HEK293 (cell line): ENCODE measurements around the gene DLG2.

Source experiments
- CTCF ChIA-PET: fragments of 350-600 bp; formaldehyde crosslinking; extraction: SDS; loops from one replicate; lab custom pipeline; 2021; ENCODE audit warnings: antibody characterized with exemption; lab: Yijun Ruan, JAX
- POLR2A ChIA-PET: fragments of 300-600 bp; formaldehyde crosslinking; extraction: SDS; loops from one replicate; lab custom pipeline; 2020; ENCODE audit warnings: antibody characterized with exemption, inconsistent platforms; lab: Yijun Ruan, JAX
- H3K27ac ChIP-seq: fragments of 200-500 bp; sonication (Bioruptor generic); 2 replicates; pipeline ENCODE4 v1.5.1; 2014; ENCODE audit warnings: low read depth, low read length, control low read depth, inconsistent platforms; ENCODE audit errors: extremely low read depth
- H3K36me3 ChIP-seq, 2 experiments: fragments of 200-500 bp in 1 of 2; sonication (Bioruptor generic) in 1 of 2; 1 replicate in 1 of 2; 2 replicates in 1 of 2; pipeline ENCODE4 v1.5.1; 2014 to 2017; ENCODE audit warnings: inconsistent platforms in 2 of 2, low read length in 2 of 2; ENCODE audit not compliant: control insufficient read depth in 2 of 2, insufficient read depth in 1 of 2
- H3K4me1 ChIP-seq: fragments of 200-500 bp; sonication (Bioruptor generic); 2 replicates; pipeline ENCODE4 v1.5.1; 2014; ENCODE audit warnings: mild to moderate bottlenecking, low read length, inconsistent platforms; ENCODE audit not compliant: control insufficient read depth, insufficient read depth
- H3K4me3 ChIP-seq: 2 replicates; pipeline ENCODE4 v1.5.1; 2011; ENCODE audit warnings: low read depth, mild to moderate bottlenecking, control low read depth, low read length, moderate library complexity
- H3K9me3 ChIP-seq: fragments of 200-500 bp; sonication (Bioruptor generic); 2 replicates; pipeline ENCODE4 v1.5.1; 2014; ENCODE audit warnings: low read depth, low read length, inconsistent platforms; ENCODE audit not compliant: control insufficient read depth, insufficient read depth
- FEZF1 ChIP-seq: fragments of 450-650 bp; formaldehyde crosslinking; IDR thresholded peaks from 2 replicates; pipeline ENCODE4 v1.5.1; 2016; ENCODE audit warnings: missing biosample characterization, missing genetic modification characterization
- KLF7 ChIP-seq: fragments of 450-650 bp; formaldehyde crosslinking; IDR thresholded peaks from 2 replicates; pipeline ENCODE4 v1.5.1; 2016; ENCODE audit warnings: missing biosample characterization, missing genetic modification characterization, borderline replicate concordance
- MYNN ChIP-seq: fragments of 450-650 bp; formaldehyde crosslinking; IDR thresholded peaks from 2 replicates; pipeline ENCODE4 v1.5.1; 2016; ENCODE audit warnings: missing biosample characterization, missing genetic modification characterization, borderline replicate concordance
- SALL2 ChIP-seq: fragments of 450-650 bp; formaldehyde crosslinking; IDR thresholded peaks from 2 replicates; pipeline ENCODE4 v1.5.0; 2017; ENCODE audit warnings: missing biosample characterization, mild to moderate bottlenecking, missing genetic modification characterization, borderline replicate concordance
- SETDB1 ChIP-seq: IDR thresholded peaks from one replicate; pipeline ENCODE4 v1.6.1; 2017; ENCODE audit warnings: mild to moderate bottlenecking, low read length, moderate library complexity, mixed read lengths; ENCODE audit not compliant: insufficient read length
- SP3 ChIP-seq: fragments of 450-650 bp; formaldehyde crosslinking; IDR thresholded peaks from 2 replicates; pipeline ENCODE4 v1.5.1; 2016; ENCODE audit warnings: missing biosample characterization, missing genetic modification characterization
- TCF7L2 ChIP-seq: IDR thresholded peaks from 2 replicates; pipeline ENCODE4 v1.6.1; 2011; ENCODE audit warnings: low read depth, mild to moderate bottlenecking, inconsistent platforms, low read length, moderate library complexity, borderline replicate concordance
- WT1 ChIP-seq: fragments of 450-650 bp; formaldehyde crosslinking; IDR thresholded peaks from 2 replicates; pipeline ENCODE4 v1.5.1; 2016; ENCODE audit warnings: missing biosample characterization, missing genetic modification characterization
- ZBTB1 ChIP-seq: fragments of 450-650 bp; formaldehyde crosslinking; IDR thresholded peaks from 2 replicates; pipeline ENCODE4 v1.5.1; 2016; ENCODE audit warnings: missing biosample characterization, missing genetic modification characterization
- ZNF132 ChIP-seq: fragments of 450-650 bp; formaldehyde crosslinking; IDR thresholded peaks from 2 replicates; pipeline ENCODE4 v1.5.1; 2017; ENCODE audit warnings: missing biosample characterization, missing genetic modification characterization, borderline replicate concordance
- ZNF133 ChIP-seq: fragments of 450-650 bp; formaldehyde crosslinking; IDR thresholded peaks from 2 replicates; pipeline ENCODE4 v1.5.1; 2016; ENCODE audit warnings: missing biosample characterization, missing genetic modification characterization
- ZNF157 ChIP-seq: fragments of 450-650 bp; formaldehyde crosslinking; IDR thresholded peaks from 2 replicates; pipeline ENCODE4 v1.5.1; 2016; ENCODE audit warnings: missing biosample characterization, missing genetic modification characterization
- ZNF174 ChIP-seq: fragments of 450-650 bp; formaldehyde crosslinking; IDR thresholded peaks from 2 replicates; pipeline ENCODE4 v1.5.0; 2017; ENCODE audit warnings: missing biosample characterization, mild to moderate bottlenecking, missing genetic modification characterization
- ZNF2 ChIP-seq: fragments of 450-650 bp; formaldehyde crosslinking; IDR thresholded peaks from 2 replicates; pipeline ENCODE4 v1.5.1; 2016; ENCODE audit warnings: missing biosample characterization, missing genetic modification characterization
- ZNF202 ChIP-seq: fragments of 450-650 bp; formaldehyde crosslinking; IDR thresholded peaks from 2 replicates; pipeline ENCODE4 v1.5.1; 2016; ENCODE audit warnings: missing biosample characterization, missing genetic modification characterization, borderline replicate concordance
- ZNF214 ChIP-seq: fragments of 450-650 bp; formaldehyde crosslinking; IDR thresholded peaks from 2 replicates; pipeline ENCODE4 v1.5.1; 2017; ENCODE audit warnings: missing biosample characterization, mild to moderate bottlenecking, missing genetic modification characterization, borderline replicate concordance
- ZNF266 ChIP-seq: fragments of 450-650 bp; formaldehyde crosslinking; IDR thresholded peaks from 2 replicates; pipeline ENCODE4 v1.5.1; 2016; ENCODE audit warnings: missing biosample characterization, missing genetic modification characterization, low read depth
- ZNF280C ChIP-seq: fragments of 450-650 bp; formaldehyde crosslinking; IDR thresholded peaks from 2 replicates; pipeline ENCODE4 v1.5.1; 2016; ENCODE audit warnings: missing biosample characterization, missing genetic modification characterization
- ZNF416 ChIP-seq: fragments of 450-650 bp; formaldehyde crosslinking; IDR thresholded peaks from 2 replicates; pipeline ENCODE4 v1.5.1; 2016; ENCODE audit warnings: missing biosample characterization, missing genetic modification characterization
- ZNF510 ChIP-seq: fragments of 450-650 bp; formaldehyde crosslinking; IDR thresholded peaks from 2 replicates; pipeline ENCODE4 v1.5.1; 2018; ENCODE audit warnings: mild to moderate bottlenecking, missing genetic modification characterization, missing biosample characterization; ENCODE audit not compliant: insufficient replicate concordance
- ZNF561 ChIP-seq: fragments of 450-650 bp; IDR thresholded peaks from 2 replicates; pipeline ENCODE4 v1.5.1; 2018; ENCODE audit warnings: missing biosample characterization, missing genetic modification characterization, borderline replicate concordance
- ZNF600 ChIP-seq: fragments of 450-650 bp; formaldehyde crosslinking; IDR thresholded peaks from 2 replicates; pipeline ENCODE4 v1.5.1; 2016; ENCODE audit warnings: missing biosample characterization, missing genetic modification characterization
- ZNF623 ChIP-seq: fragments of 450-650 bp; formaldehyde crosslinking; IDR thresholded peaks from 2 replicates; pipeline ENCODE4 v1.5.1; 2016; ENCODE audit warnings: missing biosample characterization, missing genetic modification characterization
- ZNF664 ChIP-seq: fragments of 450-650 bp; formaldehyde crosslinking; IDR thresholded peaks from 2 replicates; pipeline ENCODE4 v1.5.1; 2016; ENCODE audit warnings: missing biosample characterization, missing genetic modification characterization
- ZNF677 ChIP-seq: fragments of 450-650 bp; IDR thresholded peaks from 2 replicates; pipeline ENCODE4 v1.5.0; 2018; ENCODE audit warnings: missing biosample characterization, mild to moderate bottlenecking, missing genetic modification characterization, moderate library complexity
- ZSCAN30 ChIP-seq: fragments of 450-650 bp; IDR thresholded peaks from 2 replicates; pipeline ENCODE4 v1.5.1; 2018; ENCODE audit warnings: missing biosample characterization, mild to moderate bottlenecking, missing genetic modification characterization, moderate library complexity
- TF ChIP-seq, protein P1 (sequence below): fragments of 450-650 bp; formaldehyde crosslinking; IDR thresholded peaks from 2 replicates; pipeline ENCODE4 v1.5.1; 2016; ENCODE audit warnings: missing biosample characterization, missing genetic modification characterization
- TF ChIP-seq, protein P2 (sequence below): fragments of 450-650 bp; formaldehyde crosslinking; IDR thresholded peaks from 2 replicates; pipeline ENCODE4 v1.5.1; 2017; ENCODE audit warnings: missing biosample characterization, missing genetic modification characterization
- TF ChIP-seq, protein P3 (sequence below): fragments of 450-650 bp; formaldehyde crosslinking; IDR thresholded peaks from 2 replicates; pipeline ENCODE4 v1.5.1; 2016; ENCODE audit warnings: missing biosample characterization, missing genetic modification characterization

The DLG2 gene

GRCh38 chr11:83852775-83853442 is 1774.2 kb downstream of the DLG2 start:
- no peaks in the 10 kb centered on the region for H3K9me3 ChIP-seq
- H3K4me3 ChIP-seq = no peak overlapping the region
- H3K27ac ChIP-seq = no peak overlapping the region
- H3K36me3 ChIP-seq = no peaks in the 10 kb centered on the region
- POLR2A ChIA-PET = no interaction called here
- no peaks in the 10 kb centered on the region for H3K4me1 ChIP-seq
- CTCF ChIA-PET = no interaction called here
- TF ChIP-seq ZNF132 (no peak), ZNF2 (tag by site-specific recombination) (no peak), ZNF202 (no peak), ZNF561 (tag by site-specific recombination) (no peak), SP3 (no peak), ZNF600 (tag by site-specific recombination) (no peak), TCF7L2 (no peak), ZNF214 (tag by site-specific recombination) (no peak), ZNF266 (tag by site-specific recombination) (no peak), ZNF510 (tag by site-specific recombination) (no peak), ZNF623 (no peak), ZNF174 (tag by site-specific recombination) (no peak), MYNN (tag by site-specific recombination) (no peak), ZNF280C (tag by site-specific recombination) (no peak), SETDB1 (no peak), ZNF133 (tag by site-specific recombination) (no peak), ZNF416 (tag by site-specific recombination) (no peak), SALL2 (tag by site-specific recombination) (no peak)

DNA sequence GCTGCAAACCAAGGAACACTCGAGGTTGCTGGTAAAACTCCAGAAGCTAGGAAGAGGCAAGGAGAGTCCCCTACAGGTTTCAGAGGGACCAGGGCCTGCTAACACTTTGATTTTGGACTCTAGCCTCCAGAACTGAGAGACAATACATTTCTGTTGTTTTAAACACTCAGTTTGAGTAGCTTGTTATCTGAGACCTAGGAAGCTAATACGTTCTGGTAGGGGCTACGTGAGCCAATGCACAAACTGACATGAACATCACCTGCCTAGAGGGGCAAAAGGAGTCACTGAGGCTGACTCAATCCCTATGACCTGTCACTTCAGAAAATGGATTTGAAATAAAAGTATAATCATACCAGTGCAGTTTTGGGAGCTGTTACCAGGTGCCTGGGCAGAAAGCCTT is 1775.1 kb downstream of the DLG2 start:
- no peaks in the 10 kb centered on the region for H3K4me1 ChIP-seq
- no peak overlapping the region for H3K4me3 ChIP-seq
- no peak overlapping the region for H3K27ac ChIP-seq
- CTCF ChIA-PET = no interaction called here
- H3K9me3 ChIP-seq = no peaks in the 10 kb centered on the region
- POLR2A ChIA-PET = no interaction called here
- H3K36me3 ChIP-seq = no peaks in the 10 kb centered on the region
- TF ChIP-seq ZBTB1 (tag by site-specific recombination) = no peak
- no peak for TF ChIP-seq WT1 (tag by site-specific recombination)
- no peak for TF ChIP-seq ZSCAN30 (tag by site-specific recombination)
- TF ChIP-seq ZNF157 (tag by site-specific recombination) = no peak
- TF ChIP-seq, protein P1, sequence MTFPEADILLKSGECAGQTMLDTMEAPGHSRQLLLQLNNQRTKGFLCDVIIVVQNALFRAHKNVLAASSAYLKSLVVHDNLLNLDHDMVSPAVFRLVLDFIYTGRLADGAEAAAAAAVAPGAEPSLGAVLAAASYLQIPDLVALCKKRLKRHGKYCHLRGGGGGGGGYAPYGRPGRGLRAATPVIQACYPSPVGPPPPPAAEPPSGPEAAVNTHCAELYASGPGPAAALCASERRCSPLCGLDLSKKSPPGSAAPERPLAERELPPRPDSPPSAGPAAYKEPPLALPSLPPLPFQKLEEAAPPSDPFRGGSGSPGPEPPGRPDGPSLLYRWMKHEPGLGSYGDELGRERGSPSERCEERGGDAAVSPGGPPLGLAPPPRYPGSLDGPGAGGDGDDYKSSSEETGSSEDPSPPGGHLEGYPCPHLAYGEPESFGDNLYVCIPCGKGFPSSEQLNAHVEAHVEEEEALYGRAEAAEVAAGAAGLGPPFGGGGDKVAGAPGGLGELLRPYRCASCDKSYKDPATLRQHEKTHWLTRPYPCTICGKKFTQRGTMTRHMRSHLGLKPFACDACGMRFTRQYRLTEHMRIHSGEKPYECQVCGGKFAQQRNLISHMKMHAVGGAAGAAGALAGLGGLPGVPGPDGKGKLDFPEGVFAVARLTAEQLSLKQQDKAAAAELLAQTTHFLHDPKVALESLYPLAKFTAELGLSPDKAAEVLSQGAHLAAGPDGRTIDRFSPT (tag by site-specific recombination) = no peak
- TF ChIP-seq ZNF677 (tag by site-specific recombination) = no peak
- TF ChIP-seq, protein P2, sequence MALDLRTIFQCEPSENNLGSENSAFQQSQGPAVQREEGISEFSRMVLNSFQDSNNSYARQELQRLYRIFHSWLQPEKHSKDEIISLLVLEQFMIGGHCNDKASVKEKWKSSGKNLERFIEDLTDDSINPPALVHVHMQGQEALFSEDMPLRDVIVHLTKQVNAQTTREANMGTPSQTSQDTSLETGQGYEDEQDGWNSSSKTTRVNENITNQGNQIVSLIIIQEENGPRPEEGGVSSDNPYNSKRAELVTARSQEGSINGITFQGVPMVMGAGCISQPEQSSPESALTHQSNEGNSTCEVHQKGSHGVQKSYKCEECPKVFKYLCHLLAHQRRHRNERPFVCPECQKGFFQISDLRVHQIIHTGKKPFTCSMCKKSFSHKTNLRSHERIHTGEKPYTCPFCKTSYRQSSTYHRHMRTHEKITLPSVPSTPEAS (tag by site-specific recombination) = no peak
- TF ChIP-seq KLF7 (tag by site-specific recombination) = no peak
- no peak for TF ChIP-seq ZNF132
- no peak for TF ChIP-seq ZNF664
- no peak for TF ChIP-seq FEZF1 (tag by site-specific recombination)
- TF ChIP-seq, protein P3, sequence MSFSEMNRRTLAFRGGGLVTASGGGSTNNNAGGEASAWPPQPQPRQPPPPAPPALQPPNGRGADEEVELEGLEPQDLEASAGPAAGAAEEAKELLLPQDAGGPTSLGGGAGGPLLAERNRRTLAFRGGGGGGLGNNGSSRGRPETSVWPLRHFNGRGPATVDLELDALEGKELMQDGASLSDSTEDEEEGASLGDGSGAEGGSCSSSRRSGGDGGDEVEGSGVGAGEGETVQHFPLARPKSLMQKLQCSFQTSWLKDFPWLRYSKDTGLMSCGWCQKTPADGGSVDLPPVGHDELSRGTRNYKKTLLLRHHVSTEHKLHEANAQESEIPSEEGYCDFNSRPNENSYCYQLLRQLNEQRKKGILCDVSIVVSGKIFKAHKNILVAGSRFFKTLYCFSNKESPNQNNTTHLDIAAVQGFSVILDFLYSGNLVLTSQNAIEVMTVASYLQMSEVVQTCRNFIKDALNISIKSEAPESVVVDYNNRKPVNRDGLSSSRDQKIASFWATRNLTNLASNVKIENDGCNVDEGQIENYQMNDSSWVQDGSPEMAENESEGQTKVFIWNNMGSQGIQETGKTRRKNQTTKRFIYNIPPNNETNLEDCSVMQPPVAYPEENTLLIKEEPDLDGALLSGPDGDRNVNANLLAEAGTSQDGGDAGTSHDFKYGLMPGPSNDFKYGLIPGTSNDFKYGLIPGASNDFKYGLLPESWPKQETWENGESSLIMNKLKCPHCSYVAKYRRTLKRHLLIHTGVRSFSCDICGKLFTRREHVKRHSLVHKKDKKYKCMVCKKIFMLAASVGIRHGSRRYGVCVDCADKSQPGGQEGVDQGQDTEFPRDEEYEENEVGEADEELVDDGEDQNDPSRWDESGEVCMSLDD (tag by site-specific recombination) = no peak
